GM18867 (cell line): Measurements from ENCODE around the gene KPNA3.

Experiments used
- ATAC-seq: cut with Tn5 transposase; IDR thresholded peaks from one replicate; pipeline ENCODE4 v1.9.1; 2021; ENCODE audit warnings: mild to moderate bottlenecking, moderate library complexity; ENCODE audit not compliant: unreplicated experiment

The KPNA3 gene

GRCh38 chr13:49683489-49683888, 109.0 kb downstream of the KPNA3 start:
- ATAC-seq, result peak; percentile 88

- no peak for ATAC-seq
Observed at GRCh38 chr13:49681842-49682435, 110.5 kb downstream of the KPNA3 start.

- no peak for ATAC-seq
Observed at GRCh38 chr13:49679246-49679645, 113.2 kb downstream of the KPNA3 start.

- ATAC-seq, result no peak
Observed at GRCh38 chr13:49678191-49678914, 114.1 kb downstream of the KPNA3 start.

GRCh38 chr13:49676581-49677298, 115.7 kb downstream of the KPNA3 start:
- ATAC-seq, result no peak

GRCh38 chr13:49670828-49671227, 121.7 kb downstream of the KPNA3 start:
- no peak for ATAC-seq

- ATAC-seq, result peak; percentile 40
Observed at GRCh38 chr13:49669735-49670309, 122.7 kb downstream of the KPNA3 start.

- no peak for ATAC-seq
Observed at GRCh38 chr13:49667773-49668172, 124.7 kb downstream of the KPNA3 start.

- no peak for ATAC-seq
Observed at GRCh38 chr13:49664606-49665005, 127.9 kb downstream of the KPNA3 start.

GRCh38 chr13:49657241-49657641, 135.2 kb downstream of the KPNA3 start:
- no peak for ATAC-seq

- no peak for ATAC-seq
Observed at GRCh38 chr13:49655906-49656305, 136.6 kb downstream of the KPNA3 start.

- no peak for ATAC-seq
Observed at GRCh38 chr13:49654011-49654410, 138.5 kb downstream of the KPNA3 start.

- ATAC-seq, result no peak
Observed at GRCh38 chr13:49653478-49653877, 139.0 kb downstream of the KPNA3 start.

GRCh38 chr13:49652355-49653305, 139.9 kb downstream of the KPNA3 start:
- ATAC-seq, result no peak

- ATAC-seq, result no peak
Observed at GRCh38 chr13:49651570-49652354, 140.7 kb downstream of the KPNA3 start.

GRCh38 chr13:49649963-49650312, 142.5 kb downstream of the KPNA3 start:
- ATAC-seq, result no peak
